Fibroblast of gingiva (primary cell): ENCODE results near the gene CCDC24.

ENCODE experiments used
- DNase-seq: peaks from one replicate; pipeline ENCODE4 v3.0.0-alpha.2; 2011; ENCODE audit warnings: low read depth

The CCDC24 gene

DNA sequence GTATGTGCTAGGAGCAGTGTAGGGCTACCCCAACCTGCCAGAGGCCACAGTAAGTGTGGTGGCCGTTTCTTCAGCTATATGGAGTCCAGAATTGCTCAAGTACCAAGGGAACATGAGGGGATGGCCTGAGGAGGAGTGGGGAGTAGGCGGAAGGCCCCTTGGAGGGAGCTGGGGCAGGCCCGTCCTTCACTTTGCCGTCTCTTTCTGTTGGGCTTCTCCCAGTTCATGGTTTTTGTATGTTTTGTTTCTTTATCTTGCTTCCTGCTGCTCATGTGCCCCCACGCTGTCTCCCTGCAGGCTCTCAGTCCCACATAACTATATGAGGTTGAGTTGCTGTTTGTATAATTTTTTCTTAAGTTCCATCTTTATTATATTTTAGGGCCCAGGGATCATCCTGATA is 27.5 kb upstream of the CCDC24 start:
- no peak for DNase-seq

DNA sequence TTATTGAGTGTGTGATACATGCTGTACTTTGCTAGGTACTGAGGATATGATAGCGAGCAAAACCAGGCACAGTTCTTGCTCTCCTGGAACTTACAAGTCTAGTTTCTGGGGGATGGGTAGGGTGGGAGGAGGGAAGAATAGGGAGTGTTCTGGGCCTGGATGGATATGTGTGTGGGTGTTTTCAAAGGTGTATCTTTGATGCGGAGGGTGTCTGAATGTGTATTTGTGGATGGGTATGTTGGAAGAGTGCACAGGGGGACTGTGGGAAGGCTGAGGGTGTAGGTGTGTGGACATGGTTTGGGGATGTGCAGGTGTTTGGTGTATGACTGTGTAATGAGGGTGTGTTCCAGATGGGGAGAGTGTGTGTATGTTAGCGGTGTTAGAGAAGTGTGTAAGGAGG is 26.1 kb upstream of the CCDC24 start:
- DNase-seq = no peak

GRCh38 chr1:43968348-43968948 is 23.0 kb upstream of the CCDC24 start:
- no peak for DNase-seq

- DNase-seq = no peak
Measured at GRCh38 chr1:43969416-43969745, 22.0 kb upstream of the CCDC24 start.

DNA sequence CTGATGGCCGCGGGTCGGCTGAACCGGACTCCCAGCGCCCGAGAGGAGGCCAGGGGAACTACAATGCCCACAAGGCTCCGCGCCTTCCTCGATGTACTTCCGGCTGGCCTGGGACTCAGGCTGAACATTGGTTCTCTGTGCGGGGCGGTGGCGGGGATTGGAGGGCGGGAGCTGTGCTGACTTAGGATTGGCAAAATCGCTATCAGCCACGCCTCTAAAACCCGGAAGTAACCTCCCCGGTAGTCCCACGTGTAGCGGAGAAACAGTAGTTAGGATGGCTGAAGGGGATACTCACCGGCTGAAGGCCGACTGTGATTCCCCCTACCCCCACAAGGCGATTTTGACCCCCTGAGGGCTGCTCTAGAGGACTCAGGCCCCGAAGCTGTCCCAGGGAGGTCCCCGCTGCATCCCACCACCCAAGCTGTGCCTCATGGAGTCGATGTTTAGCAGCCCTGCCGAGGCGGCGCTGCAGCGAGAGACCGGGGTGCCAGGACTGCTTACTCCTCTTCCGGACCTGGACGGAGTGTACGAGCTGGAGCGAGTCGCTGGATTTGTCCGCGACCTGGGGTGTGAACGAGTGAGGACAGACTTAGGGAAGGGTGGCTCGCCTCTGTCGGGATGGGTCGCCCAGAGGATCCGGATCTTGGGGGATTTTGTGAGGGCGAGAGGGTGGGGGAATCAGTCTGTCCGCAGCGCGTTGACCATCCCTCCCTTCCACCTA is 21.5 kb upstream of the CCDC24 start, which contains the start of gene DPH2:
Gene DPH2, plus strand, starts transcription at position 265 of the 721 bp plus-strand sequence. Its CDS starts 166 bp downstream, at position 431.
- peak; percentile 94 for DNase-seq

GRCh38 chr1:43970502-43970901 is 20.9 kb upstream of the CCDC24 start:
- DNase-seq = no peak

GRCh38 chr1:43970911-43971310 is 20.5 kb upstream of the CCDC24 start:
- DNase-seq = no peak

GRCh38 chr1:43971336-43971980 is 19.9 kb upstream of the CCDC24 start:
- no peak for DNase-seq

- peak; percentile 46 for DNase-seq
Measured at GRCh38 chr1:43973981-43974442, 17.4 kb upstream of the CCDC24 start.

DNA sequence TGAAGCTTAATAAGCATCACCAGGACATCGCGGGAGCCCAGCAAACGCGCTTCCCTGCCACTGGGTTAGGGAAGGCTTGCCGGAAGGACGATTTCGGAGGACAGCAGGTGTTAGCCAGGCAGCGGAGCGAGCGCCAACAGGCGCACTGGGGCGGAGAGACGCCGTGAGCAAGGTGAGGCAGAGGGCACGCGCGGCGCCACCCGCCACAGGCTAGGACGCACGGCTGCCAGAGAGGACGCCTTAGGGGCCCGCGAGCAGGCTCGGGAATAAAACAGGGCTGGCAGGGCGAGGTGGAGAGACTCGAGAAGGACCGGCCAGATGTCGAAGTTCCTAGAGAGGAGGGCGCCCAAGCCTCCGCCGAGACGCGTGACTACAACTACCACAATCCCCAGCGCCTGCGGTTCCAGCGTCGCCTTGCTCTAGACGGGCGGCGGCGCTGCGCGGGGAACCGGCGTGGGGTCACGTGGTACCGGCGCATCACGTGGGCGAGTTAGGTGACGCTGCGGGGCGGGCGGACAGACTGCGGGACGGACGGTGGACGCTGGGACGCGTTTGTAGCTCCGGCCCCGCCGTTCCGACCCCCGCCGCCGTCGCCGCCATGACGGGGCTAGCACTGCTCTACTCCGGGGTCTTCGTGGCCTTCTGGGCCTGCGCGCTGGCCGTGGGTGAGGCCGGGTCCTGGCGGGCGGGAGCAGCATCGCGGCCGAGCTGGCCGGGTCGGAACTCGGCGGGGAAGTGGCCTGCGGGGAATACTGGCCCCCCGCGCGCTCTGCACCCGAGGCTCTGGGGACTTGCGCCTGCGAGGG is 16.8 kb upstream of the CCDC24 start, which contains the start of gene ATP6V0B:
Gene ATP6V0B, plus strand, starts transcription at position 518 of the 806 bp plus-strand sequence. Its CDS starts 81 bp downstream, at position 599.
- peak; percentile 91 for DNase-seq

- no peak for DNase-seq
Measured at GRCh38 chr1:43975249-43975961, 16.0 kb upstream of the CCDC24 start.

DNA sequence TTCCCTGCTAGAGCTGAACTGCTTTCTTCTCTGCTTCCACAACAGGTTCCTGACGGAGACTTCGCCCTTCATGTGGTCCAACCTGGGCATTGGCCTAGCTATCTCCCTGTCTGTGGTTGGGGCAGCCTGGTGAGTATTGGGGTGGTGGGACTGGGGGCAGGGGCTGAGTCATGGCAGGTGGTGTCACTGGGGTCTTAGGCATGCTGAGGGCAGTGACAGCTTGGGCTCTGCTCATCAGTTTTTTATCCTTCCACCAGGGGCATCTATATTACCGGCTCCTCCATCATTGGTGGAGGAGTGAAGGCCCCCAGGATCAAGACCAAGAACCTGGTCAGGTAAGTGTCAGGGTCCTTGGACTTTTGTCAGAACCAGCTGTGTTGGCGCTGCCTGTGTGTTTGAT is 15.4 kb upstream of the CCDC24 start:
- no peak for DNase-seq

DNA sequence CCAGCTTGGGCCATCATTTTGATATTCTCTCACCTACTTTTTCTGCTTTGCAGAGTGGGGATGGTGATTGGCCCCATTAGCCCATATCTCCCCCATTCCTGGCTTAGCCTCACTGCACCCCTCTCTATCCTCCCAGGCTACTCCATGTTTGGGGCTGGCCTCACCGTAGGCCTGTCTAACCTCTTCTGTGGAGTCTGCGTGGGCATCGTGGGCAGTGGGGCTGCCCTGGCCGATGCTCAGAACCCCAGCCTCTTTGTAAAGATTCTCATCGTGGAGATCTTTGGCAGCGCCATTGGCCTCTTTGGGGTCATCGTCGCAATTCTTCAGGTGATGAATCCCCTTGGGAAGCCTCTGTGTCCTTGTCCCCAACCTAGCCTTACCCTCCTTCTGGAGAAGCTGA is 14.5 kb upstream of the CCDC24 start:
- no peak for DNase-seq

GRCh38 chr1:43977376-43978263 is 13.8 kb upstream of the CCDC24 start:
- no peak for DNase-seq

DNA sequence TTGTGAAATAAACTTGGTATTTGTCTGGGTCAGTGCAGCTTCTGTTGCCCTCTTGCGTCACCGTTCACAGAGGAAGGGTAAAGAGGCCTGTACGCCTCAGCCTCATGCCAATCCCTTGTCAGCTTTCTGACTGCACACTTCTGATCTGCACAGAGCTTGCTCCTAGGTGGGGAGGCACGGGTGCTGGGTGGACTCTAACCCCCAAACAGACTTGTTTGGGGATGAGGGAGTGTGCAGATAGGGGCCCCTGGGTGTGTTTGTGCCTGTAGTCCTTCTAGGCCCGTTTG is 13.2 kb upstream of the CCDC24 start:
- no peak for DNase-seq

GRCh38 chr1:43978551-43979260 is 12.7 kb upstream of the CCDC24 start, which contains the start of gene B4GALT2:
B4GALT2 (plus strand) TSS chr1:43979210; CDS start chr1:43981161, 1,951 bp downstream.
- peak; percentile 26 for DNase-seq

DNA sequence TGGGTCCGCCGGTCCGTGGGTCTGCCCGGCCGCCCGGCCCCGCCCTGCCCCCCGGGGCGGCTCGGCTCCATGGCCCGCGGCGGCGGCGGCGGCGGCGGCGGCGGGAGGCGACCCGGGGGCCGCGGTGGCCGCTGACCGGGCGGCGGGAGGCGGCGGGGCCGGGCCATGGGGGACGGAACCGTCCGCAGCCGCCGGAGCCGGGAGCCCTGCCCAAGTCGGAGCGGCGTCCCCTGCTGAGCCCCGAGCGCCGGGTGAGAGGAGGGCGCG is 12.2 kb upstream of the CCDC24 start:
- DNase-seq = no peak

DNA sequence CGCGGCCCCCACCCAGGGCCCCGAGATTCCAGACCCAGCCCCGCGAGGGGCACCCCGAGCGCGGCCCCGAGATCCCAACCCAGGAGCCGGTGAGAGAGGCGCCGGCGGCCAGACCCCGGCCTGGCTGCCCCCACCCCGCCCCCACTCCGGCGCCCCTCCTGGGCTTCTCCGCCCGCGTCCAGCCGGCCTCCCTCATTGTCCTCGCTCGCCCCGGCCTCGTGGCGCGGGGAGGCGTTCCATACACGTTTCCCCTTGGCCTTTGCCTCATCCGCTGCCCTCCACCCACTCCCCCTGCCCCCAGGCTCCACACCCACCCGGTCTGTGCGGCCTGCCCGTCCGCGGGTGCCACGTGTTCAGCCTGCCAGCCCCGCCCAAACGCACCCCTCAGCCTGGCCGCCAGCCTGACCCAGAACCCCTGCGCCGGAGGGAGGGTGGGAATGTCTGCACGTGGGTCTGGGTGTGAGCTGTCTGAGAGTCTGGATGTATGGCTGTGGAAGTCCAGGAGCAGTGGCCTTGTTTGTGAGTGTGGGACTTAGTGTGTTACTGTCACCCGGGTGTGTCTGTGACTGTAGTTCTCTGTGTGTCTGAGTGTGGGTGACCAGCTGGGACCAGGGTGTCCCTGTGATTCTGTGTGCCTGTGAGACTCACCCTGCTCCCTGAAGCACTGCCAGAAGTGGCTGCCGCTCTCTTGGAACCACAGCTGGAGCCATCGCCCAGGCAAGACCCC is 11.7 kb upstream of the CCDC24 start:
- DNase-seq = peak; percentile 45

DNA sequence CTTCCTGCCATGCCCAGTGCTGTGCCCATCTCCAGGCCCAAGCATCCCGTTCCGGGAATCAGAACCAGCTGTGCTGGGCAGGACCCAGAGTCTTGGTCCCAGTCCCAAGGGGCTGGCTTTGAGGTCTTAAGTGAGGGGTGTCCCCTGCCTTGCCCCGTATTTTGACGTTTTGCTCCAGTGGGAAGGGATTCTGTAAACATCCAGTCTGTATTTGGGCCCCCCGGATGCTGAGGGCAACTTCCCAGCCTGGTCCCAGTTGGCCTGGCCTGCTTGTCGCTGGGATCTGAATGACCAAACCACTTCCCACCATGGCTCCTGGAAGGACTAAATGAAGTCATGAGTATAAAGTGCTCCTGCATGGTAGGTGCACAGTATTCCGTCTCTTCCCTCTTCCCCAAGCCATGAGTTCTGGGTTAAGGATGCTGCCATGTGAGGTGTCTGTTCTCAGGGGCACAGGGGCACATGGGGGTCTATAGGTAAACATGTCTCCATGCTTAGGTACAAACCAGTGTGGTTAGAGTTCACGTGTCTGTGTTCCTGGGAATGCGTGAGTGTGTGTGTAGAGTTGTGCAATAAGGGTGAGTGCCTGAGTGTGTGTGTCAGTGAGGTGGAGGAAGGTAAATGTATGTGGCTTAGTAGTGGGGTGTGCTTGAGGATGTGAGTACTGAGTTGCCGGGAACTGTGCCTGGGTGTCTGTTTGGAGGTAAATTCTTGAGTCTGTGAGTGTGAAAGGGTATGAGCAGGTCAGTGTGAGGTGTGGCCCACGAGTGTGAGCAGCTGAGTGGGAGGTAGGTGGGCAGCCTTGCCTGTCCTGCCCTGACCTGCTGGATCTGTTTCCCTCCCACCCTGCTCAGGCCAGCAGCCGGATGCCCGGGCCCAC is 10.9 kb upstream of the CCDC24 start:
- no peak for DNase-seq
